AG09319 (cell line): ENCODE data around the gene TMED4.
"Not testable (repeated sequence)": the region's sequence is repeated elsewhere in the genome, so short reads cannot be mapped to it uniquely, and the experiment has no call there.

Source experiments
- DNase-seq: peaks from one replicate; pipeline ENCODE4 v3.0.0-alpha.2; 2010; ENCODE audit warnings: low read depth; ENCODE audit errors: extremely low read depth
- TF ChIP-seq, protein P1 (sequence below): IDR thresholded peaks from 2 replicates; pipeline ENCODE4 v1.5.1; 2011; ENCODE audit warnings: low read depth, mild to moderate bottlenecking, inconsistent platforms, low read length, moderate library complexity

The TMED4 gene

DNA sequence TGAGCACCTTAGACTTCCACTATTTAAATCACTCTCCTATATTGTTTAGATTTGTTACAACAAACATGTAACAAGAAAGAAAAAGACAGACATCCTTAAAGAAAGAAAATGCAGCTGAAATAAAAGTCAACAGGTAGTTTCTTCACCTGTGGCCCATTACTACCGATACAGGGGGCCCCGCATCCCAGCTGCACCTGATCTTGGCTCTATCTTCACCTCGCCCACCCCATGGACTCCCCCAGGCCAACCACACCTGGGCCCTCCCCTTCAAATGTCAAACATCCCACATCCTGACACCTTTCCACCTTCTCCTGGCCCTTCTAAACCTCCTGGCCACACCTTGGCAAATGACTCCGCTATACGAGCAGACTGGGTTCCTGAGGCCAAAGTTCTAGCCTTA lies 15.4 kb downstream of the TMED4 start:
- TF ChIP-seq, protein P1, sequence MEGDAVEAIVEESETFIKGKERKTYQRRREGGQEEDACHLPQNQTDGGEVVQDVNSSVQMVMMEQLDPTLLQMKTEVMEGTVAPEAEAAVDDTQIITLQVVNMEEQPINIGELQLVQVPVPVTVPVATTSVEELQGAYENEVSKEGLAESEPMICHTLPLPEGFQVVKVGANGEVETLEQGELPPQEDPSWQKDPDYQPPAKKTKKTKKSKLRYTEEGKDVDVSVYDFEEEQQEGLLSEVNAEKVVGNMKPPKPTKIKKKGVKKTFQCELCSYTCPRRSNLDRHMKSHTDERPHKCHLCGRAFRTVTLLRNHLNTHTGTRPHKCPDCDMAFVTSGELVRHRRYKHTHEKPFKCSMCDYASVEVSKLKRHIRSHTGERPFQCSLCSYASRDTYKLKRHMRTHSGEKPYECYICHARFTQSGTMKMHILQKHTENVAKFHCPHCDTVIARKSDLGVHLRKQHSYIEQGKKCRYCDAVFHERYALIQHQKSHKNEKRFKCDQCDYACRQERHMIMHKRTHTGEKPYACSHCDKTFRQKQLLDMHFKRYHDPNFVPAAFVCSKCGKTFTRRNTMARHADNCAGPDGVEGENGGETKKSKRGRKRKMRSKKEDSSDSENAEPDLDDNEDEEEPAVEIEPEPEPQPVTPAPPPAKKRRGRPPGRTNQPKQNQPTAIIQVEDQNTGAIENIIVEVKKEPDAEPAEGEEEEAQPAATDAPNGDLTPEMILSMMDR, result no peak
- DNase-seq, result no peak

DNA sequence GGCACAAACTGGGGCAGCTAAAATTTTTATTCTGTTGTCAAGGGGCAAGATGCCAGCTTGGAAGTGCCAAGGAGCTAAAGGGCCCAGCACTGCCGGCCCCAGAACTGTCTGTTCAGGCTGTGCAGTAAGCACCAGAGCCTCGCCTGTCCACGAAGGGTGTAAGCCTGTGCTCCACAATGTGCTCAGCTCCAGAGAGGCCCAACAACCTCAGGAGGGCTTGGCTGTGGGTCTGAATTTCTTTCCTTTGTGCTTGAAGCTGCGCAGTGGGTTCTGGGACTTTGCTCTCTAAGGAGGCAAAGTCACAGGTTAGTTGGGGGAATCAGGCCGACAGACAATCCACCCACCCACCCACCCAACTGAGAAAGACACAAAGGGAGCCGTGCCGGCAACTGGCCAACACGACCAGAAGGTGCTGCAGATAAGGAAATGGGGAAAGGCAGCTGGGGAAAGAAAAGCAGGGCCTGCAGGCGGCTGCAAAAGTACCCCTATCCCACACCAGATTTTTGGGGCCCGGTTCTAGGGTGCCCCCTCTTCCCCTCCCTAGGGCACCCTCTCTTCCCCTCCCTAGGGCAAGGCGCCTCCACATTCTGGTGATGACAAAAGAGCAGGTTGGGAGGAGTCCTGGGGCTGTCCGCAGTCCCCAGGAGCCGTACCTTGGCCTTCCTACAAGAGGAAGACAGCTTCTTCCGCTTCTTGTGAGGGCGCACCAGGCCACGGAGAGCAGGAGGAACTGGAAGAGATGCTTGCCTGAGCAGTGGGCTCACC lies 16.1 kb downstream of the TMED4 start:
- DNase-seq, result no peak
- TF ChIP-seq, protein P1, result no peak

DNA sequence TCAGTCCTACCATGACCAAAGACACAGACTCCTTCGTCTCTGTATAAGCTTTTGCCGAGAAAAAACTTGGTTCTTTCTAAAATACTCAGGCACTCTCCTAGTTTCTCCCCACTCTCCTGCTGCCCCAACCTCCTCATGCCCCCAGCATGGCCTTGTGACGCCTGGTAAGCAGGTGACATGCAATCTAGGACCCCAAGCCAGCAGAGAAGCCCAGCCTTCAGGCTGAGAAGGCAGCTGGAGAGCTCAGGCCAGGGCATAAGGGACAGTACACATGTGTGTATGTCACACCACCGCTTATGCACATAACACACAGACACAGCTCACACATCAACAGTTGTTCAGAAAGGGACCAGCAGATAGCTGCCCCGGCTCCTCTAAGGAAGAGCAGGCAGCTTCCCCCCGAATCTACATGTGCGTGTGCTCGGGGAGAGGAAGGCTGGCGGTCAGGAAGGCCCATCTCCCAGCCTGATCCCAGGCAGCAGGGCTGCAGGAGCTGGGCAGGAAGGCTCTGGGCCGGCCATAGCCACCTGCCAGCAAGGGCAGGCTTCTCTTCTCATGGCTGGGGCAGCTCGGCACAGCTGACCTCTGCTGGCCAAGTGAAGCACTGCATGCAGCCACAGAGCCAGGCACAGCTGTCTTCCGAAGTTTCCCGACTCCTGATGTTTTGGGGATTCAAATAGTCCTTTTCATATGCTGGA lies 16.8 kb downstream of the TMED4 start:
- DNase-seq, result no peak
- TF ChIP-seq, protein P1, result no peak; the same call in none of the 2 replicates

DNA sequence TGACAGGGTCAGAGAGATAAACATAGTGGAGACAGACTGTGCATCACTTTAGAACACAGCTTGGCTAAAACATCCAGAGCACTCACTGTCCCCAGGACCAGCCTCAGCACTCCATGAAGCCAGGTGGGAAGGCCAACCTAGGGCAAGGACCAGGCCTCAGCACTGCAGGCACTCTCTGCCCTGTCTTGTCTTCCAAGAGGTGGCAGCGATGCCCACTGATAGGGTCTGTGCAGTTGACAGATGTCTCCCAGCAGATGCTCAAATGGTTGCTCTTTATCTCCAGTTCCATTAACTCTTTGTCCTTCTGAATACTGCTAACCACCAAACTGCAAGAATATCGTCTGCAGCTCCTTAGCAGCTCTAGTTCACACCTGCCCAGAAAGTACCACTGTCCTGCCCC lies 17.4 kb downstream of the TMED4 start:
- TF ChIP-seq, protein P1, result no peak
- DNase-seq, result no peak

DNA sequence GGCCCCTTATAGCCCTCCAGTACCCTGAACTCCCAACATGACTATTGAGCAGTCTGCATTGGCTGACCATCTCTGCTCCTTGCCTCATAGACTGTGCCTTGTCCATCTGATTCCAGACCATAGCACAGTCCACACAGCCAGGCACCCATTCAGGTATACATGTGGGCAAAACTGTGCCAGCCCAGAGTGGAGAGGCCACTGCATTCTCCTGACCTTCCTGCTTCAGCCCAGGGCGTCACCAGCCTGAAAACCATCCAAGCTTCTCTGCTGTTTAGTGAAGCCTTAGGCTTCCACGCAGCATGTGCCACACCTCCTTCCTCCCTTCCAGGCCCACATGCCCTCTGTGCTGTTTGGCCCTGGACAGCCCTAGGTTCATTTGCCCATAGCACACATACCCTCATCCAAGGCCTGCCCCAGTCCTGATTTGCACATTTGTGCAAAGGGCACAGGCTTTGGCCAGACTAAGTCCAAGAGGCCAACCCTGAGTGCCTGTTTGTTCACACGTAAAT lies 18.8 kb downstream of the TMED4 start:
- no peak for DNase-seq
- TF ChIP-seq, protein P1, result no peak

DNA sequence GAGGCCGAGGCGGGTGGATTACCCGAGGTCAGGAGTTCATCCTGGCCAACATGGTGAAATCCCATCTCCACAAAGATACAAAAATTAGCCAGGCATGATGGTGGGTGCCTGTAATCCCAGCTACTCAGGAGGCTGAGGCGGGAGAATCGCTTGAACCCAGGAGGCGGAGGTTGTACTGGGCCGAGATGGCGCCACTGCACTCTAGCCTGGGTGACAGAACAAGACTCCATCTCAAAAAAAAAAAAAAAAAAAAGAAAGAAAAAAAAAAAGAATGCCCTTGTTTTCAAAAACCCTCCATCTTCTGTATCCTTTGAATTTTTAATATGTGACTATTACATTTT lies 19.4 kb downstream of the TMED4 start:
- DNase-seq, result not testable (repeated sequence)

DNA sequence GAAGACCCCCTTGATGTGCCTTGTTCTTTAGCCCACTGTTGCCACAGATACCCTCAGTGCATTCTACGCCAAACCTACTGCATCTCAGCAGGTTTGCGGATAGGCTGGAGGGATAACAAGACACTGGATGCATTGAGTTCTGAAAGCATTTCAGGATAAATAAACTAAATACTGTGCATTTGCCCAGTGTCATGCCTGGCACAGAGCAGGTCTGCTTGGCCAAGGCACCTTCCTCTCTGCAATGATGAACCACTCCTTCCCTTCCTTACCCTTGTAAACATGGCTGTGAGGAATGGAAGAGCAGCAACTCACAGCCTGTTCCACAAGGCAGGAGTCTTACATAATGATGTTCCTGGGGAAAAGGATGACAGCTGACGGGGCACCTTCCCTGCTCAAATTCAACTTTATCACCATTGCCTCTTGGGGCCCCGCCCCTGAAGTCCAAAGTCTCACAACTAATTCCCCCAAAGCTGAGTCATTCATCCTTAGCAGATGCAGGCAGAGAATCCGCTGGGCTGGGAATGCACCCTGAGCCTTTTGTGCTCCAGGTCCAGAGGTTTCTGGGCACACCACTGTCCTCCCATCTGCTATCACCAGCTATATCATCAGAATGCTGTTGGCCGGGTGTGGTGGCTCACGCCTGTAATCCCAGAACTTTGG lies 19.9 kb downstream of the TMED4 start:
- TF ChIP-seq, protein P1, result no peak
- no peak for DNase-seq
